ENCODE measurements around the gene TGFBR1. TPM values are rescaled to one million over a fixed set of nuclear protein-coding genes. Genes with fewer than 3 reads are reported as not detected.

TGFBR1 gene
- polyA plus RNA-seq, 1 donor from 2014 or later, result 78.0 TPM

GRCh38 chr9:99079542-99079941, 25.4 kb upstream of the TGFBR1 start:
- TF ChIP-seq RAD21 (conservative IDR thresholded peaks at IDR 0.05) (no peak), EZH2 (IDR thresholded peaks at IDR 0.05; ENCODE audit: borderline replicate concordance, insufficient read depth, low read length, poor library complexity, severe bottlenecking) (no peak), REST (IDR thresholded peaks at IDR 0.05; ENCODE audit: borderline replicate concordance) (no peak), EP300 (conservative IDR thresholded peaks at IDR 0.05; ENCODE audit: poor library complexity, severe bottlenecking) (no peak), MXI1 (conservative IDR thresholded peaks at IDR 0.05; ENCODE audit: poor library complexity, severe bottlenecking) (no peak), TAF1 (IDR thresholded peaks at IDR 0.05; ENCODE audit: low read depth) (no peak)

GRCh38 chr9:99083051-99083450, 21.9 kb upstream of the TGFBR1 start:
- no peak overlapping the region for H3K27ac ChIP-seq (ENCODE audit: low read length)
- no peaks in the 10 kb centered on the region for H4K20me1 ChIP-seq (ENCODE audit: insufficient read depth)
- H3K4me2 ChIP-seq (ENCODE audit: low read length), result no peak overlapping the region
- H2AFZ ChIP-seq (ENCODE audit: low read depth, low read length), result no peak overlapping the region
- H3K9ac ChIP-seq (ENCODE audit: low read length), result no peak overlapping the region
- no peaks in the 10 kb centered on the region for H3K9me2 ChIP-seq (ENCODE audit: insufficient read depth, low read length)
- no peaks in the 10 kb centered on the region for H3K36me3 ChIP-seq (ENCODE audit: insufficient read depth, low read length)
- TF ChIP-seq REST (IDR thresholded peaks at IDR 0.05; ENCODE audit: borderline replicate concordance) (no peak), CTCF (IDR thresholded peaks at IDR 0.05; ENCODE audit: poor library complexity, severe bottlenecking) (no peak), EP300 (conservative IDR thresholded peaks at IDR 0.05; ENCODE audit: poor library complexity, severe bottlenecking) (no peak), RAD21 (conservative IDR thresholded peaks at IDR 0.05) (no peak), MXI1 (conservative IDR thresholded peaks at IDR 0.05; ENCODE audit: poor library complexity, severe bottlenecking) (no peak), POLR2AphosphoS5 (IDR thresholded peaks at IDR 0.05) (no peak), TAF1 (IDR thresholded peaks at IDR 0.05; ENCODE audit: low read depth) (no peak), EZH2 (IDR thresholded peaks at IDR 0.05; ENCODE audit: borderline replicate concordance, insufficient read depth, low read length, poor library complexity, severe bottlenecking) (no peak)
- H3K27me3 ChIP-seq (ENCODE audit: insufficient read depth, low read depth, low read length), result no peaks in the 10 kb centered on the region
- H3K9me3 ChIP-seq (ENCODE audit: low read length), result no peaks in the 10 kb centered on the region
- no peak overlapping the region for H3K4me3 ChIP-seq (ENCODE audit: low read length)
- no peaks in the 10 kb centered on the region for H3F3A ChIP-seq (ENCODE audit: insufficient read depth, low read length, poor library complexity, severe bottlenecking)
- H3K79me2 ChIP-seq (replicated peaks; ENCODE audit: insufficient read depth, low read length), result no peaks in the 10 kb centered on the region

More at GRCh38 chr9:99079542-99079941, 25.4 kb upstream of the TGFBR1 start:
- Histone ChIP-seq H3K79me2 (replicated peaks; ENCODE audit: insufficient read depth, low read length) (no peaks in the 10 kb centered on the region), H3F3A (ENCODE audit: insufficient read depth, low read length, poor library complexity, severe bottlenecking) (no peaks in the 10 kb centered on the region), H3K36me3 (ENCODE audit: insufficient read depth, low read length) (no peaks in the 10 kb centered on the region), H3K4me3 (ENCODE audit: low read length) (no peak overlapping the region), H3K9me2 (ENCODE audit: insufficient read depth, low read length) (no peaks in the 10 kb centered on the region), H3K27ac (ENCODE audit: low read length) (no peak overlapping the region), H3K9ac (ENCODE audit: low read length) (no peak overlapping the region), H4K20me1 (ENCODE audit: insufficient read depth) (no peaks in the 10 kb centered on the region), H3K27me3 (ENCODE audit: insufficient read depth, low read depth, low read length) (no peaks in the 10 kb centered on the region), H3K4me2 (ENCODE audit: low read length) (no peak overlapping the region), H2AFZ (ENCODE audit: low read depth, low read length) (no peak overlapping the region), H3K9me3 (ENCODE audit: low read length) (no peaks in the 10 kb centered on the region)

All from neural cell (in vitro differentiated cells).